ENCODE results near the gene TBX1.

- TF ChIP-seq EZH2 (IDR thresholded peaks at IDR 0.05) (peak; percentile 6), CTCF (IDR thresholded peaks at IDR 0.05) (no peak)
These were observed 8.8 kb downstream of the TBX1 start for GRCh38 chr22:19769393-19769715.

Measured in neural progenitor cell (in vitro differentiated cells).